AG04449 (cell line): ENCODE data around the gene ARHGEF37.

Experiments used
- CTCF ChIA-PET: fragments of 350-600 bp; formaldehyde crosslinking; extraction: SDS; loops from one replicate; lab custom pipeline; 2021; ENCODE audit warnings: antibody characterized with exemption; lab: Yijun Ruan, JAX
- POLR2A ChIA-PET: fragments of 400-600, 350-600 bp; formaldehyde crosslinking; extraction: SDS; loops from one replicate; lab custom pipeline; 2020; ENCODE audit warnings: antibody characterized with exemption, inconsistent platforms; lab: Yijun Ruan, JAX
- DNase-seq: peaks from one replicate; pipeline ENCODE4 v3.0.0-alpha.2; 2010; ENCODE audit warnings: low read depth, low spot score
- H3K4me3 ChIP-seq: 2 replicates; pipeline ENCODE4 v1.5.1; 2011; ENCODE audit warnings: low read depth, mild to moderate bottlenecking, control low read depth, low read length
- TF ChIP-seq, protein P1 (sequence below): IDR thresholded peaks from one replicate; pipeline ENCODE4 v1.5.1; 2011; ENCODE audit warnings: mild to moderate bottlenecking, moderate library complexity, low read length, control low read depth, inconsistent platforms; ENCODE audit not compliant: insufficient read depth; ENCODE audit errors: missing control alignments

Gene ARHGEF37

DNA sequence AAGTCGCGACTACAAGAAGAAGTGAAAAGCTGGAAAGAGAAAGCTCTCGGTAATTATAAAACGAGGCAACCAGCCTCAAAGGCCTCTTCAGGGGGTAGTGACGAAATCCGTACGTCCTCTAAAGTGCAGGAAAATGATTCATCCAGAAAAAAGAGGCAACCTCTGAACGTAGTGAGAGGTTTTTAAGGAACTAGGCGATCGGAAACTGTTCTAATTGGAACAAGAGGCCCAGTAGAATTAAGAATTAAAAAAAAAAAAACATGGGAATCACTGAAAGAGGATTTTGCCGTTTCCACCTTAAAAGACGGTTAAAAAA, 31.1 kb upstream of the ARHGEF37 start:
- peak overlapping the region; percentile 95 for H3K4me3 ChIP-seq
- no peak for DNase-seq
- CTCF ChIA-PET: interaction anchor here (0.7 to 15.7 kb wide), 10 partner anchors 11 to 227 kb away, joined by 3 to 678 read pairs (median 4); no protein-coding TSS in a partner anchor

DNA sequence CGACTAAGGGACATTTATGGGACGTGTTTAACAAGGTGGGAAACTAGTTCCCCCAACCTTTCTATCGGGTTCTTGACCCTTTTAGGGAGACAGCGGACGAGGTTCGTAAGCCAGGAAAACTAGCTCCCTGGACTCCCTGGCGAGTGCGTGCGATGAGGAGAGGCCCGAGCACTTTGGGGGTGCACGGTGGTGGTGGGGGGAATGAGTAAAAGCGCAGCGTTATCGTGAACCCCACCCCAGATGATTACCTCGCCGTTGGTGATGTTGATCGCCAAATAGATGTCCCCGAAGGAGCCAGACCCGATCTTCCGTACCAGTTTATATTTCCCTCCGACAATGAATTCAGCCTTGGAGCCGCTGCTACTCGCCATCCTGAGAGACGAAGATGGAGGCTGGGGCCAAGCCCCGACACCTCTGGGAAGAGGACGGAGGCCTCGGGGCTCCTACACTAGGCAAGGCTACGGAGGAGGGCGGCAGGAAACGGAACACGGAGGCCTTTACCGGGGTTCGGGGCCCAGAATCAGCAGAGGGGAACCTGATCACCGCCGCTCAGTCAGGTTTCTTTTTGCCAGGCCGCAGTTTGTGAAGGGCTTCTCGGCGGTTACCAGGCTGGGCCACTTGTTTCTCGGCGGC, 30.6 kb upstream of the ARHGEF37 start:
- TF ChIP-seq, protein P1, sequence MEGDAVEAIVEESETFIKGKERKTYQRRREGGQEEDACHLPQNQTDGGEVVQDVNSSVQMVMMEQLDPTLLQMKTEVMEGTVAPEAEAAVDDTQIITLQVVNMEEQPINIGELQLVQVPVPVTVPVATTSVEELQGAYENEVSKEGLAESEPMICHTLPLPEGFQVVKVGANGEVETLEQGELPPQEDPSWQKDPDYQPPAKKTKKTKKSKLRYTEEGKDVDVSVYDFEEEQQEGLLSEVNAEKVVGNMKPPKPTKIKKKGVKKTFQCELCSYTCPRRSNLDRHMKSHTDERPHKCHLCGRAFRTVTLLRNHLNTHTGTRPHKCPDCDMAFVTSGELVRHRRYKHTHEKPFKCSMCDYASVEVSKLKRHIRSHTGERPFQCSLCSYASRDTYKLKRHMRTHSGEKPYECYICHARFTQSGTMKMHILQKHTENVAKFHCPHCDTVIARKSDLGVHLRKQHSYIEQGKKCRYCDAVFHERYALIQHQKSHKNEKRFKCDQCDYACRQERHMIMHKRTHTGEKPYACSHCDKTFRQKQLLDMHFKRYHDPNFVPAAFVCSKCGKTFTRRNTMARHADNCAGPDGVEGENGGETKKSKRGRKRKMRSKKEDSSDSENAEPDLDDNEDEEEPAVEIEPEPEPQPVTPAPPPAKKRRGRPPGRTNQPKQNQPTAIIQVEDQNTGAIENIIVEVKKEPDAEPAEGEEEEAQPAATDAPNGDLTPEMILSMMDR: no peak
- H3K4me3 ChIP-seq: peak overlapping the region; percentile 95
- ChIA-PET POLR2A (interaction anchor here (0.7 to 2.8 kb wide), 12 partner anchors 8 to 144 kb away, joined by 3 to 23 read pairs (median 6); no protein-coding TSS in a partner anchor), CTCF (interaction anchor here (0.7 to 15.7 kb wide), 19 partner anchors 8 to 230 kb away, joined by 3 to 678 read pairs (median 5); no protein-coding TSS in a partner anchor)
- DNase-seq: no peak

More for the DNA sequence above, 31.1 kb upstream of the ARHGEF37 start:
- TF ChIP-seq, protein P1: no peak
- POLR2A ChIA-PET: interaction anchor here (0.7 to 2.8 kb wide), 8 partner anchors 9 to 143 kb away, joined by 4 to 23 read pairs (median 6); no protein-coding TSS in a partner anchor

GRCh38 chr5:149551227-149552037, 29.9 kb upstream of the ARHGEF37 start, which contains the start of gene CSNK1A1:
Gene CSNK1A1, minus strand, starts transcription at chr5:149551439. Its CDS starts 475 bp downstream, at chr5:149550964.
- peak within 1 kb of the TSS; percentile 95 for H3K4me3 ChIP-seq
- ChIA-PET POLR2A (interaction anchor here (0.6 to 2.8 kb wide), 11 partner anchors 9 to 118 kb away, joined by 3 to 23 read pairs (median 5); no protein-coding TSS in a partner anchor), CTCF (interaction anchor here (0.9 to 15.7 kb wide), 23 partner anchors 9 to 231 kb away, joined by 3 to 678 read pairs (median 5); no protein-coding TSS in a partner anchor)
- TF ChIP-seq, protein P1: peak; percentile 64
- DNase-seq: peak; percentile 82

GRCh38 chr5:149552038-149552494, 29.2 kb upstream of the ARHGEF37 start:
- CTCF ChIA-PET: interaction anchor here (0.7 to 15.7 kb wide), 20 partner anchors 9 to 598 kb away, joined by 3 to 678 read pairs (median 5); no protein-coding TSS in a partner anchor
- peak overlapping the region; percentile 95 for H3K4me3 ChIP-seq
- DNase-seq: no peak
- POLR2A ChIA-PET: interaction anchor here (0.8 to 2.8 kb wide), 8 partner anchors 9 to 118 kb away, joined by 3 to 23 read pairs (median 5); no protein-coding TSS in a partner anchor
- TF ChIP-seq, protein P1: no peak

- TF ChIP-seq, protein P1: no peak
- DNase-seq: no peak
- H3K4me3 ChIP-seq: no peak overlapping the region
- POLR2A ChIA-PET: no interaction called here
- CTCF ChIA-PET: interaction anchor here (0.7 to 15.7 kb wide), 14 partner anchors 9 to 597 kb away, joined by 3 to 678 read pairs (median 8); no protein-coding TSS in a partner anchor
Observed at GRCh38 chr5:149552553-149553160, 28.6 kb upstream of the ARHGEF37 start.
